Psoas muscle (tissue), 8 donors: ENCODE measurements around the gene ARFGEF3. TPM values are rescaled to one million over a fixed set of nuclear protein-coding genes. Genes with fewer than 3 reads are reported as not detected.

ENCODE experiments used
- ATAC-seq, 4 donors: fragments of 200-7000 bp; cut with Tn5 transposase; one replicate each; pipeline ENCODE4 v1.9.1; 2020; ENCODE audit warnings: moderate library complexity in 3 of 4, mild to moderate bottlenecking in 2 of 4
- DNase-seq, 2 donors: peaks; one replicate each; pipeline ENCODE4 v3.0.0-alpha.2; 2020
- H3K27ac ChIP-seq: fragments of 200-600 bp; one replicate; pipeline ENCODE4 v1.8.0; 2022
- H3K27me3 ChIP-seq, 3 donors: fragments of 200-600 bp in 1 of 3; one replicate each; pipeline versions ENCODE4 v1.6.1 to v1.8.0; 2013 to 2022; ENCODE audit warnings: low read length in 2 of 3, mild to moderate bottlenecking in 2 of 3, moderate library complexity in 1 of 3; ENCODE audit not compliant: insufficient read depth in 3 of 3
- H3K36me3 ChIP-seq, 2 donors: fragments of 200-600 bp in 1 of 2; one replicate each; pipeline versions ENCODE4 v1.6.1 to v1.8.0; 2013 to 2022; ENCODE audit warnings: low read depth in 1 of 2, mild to moderate bottlenecking in 1 of 2, moderate library complexity in 1 of 2; ENCODE audit not compliant: insufficient read depth in 1 of 2
- H3K4me1 ChIP-seq: fragments of 200-600 bp; one replicate; pipeline ENCODE4 v1.8.0; 2022
- H3K4me3 ChIP-seq: fragments of 200-600 bp; one replicate; pipeline ENCODE4 v1.8.0; 2022; ENCODE audit warnings: mild to moderate bottlenecking
- H3K9me3 ChIP-seq: fragments of 200-600 bp; one replicate; pipeline ENCODE4 v1.8.0; 2022
- WGBS, 3 donors: extraction: QIAGEN DNeasy Blood & Tissue Kit; methylation state at CpG; one replicate each; pipeline versions ENCODE4 v1.1.6 to v1.1.7; 2013; 5-methylcytosine and 5-hydroxymethylcytosine counted together
- intact Hi-C, 2 donors: fragments of 100-400 bp; cut with DNase I; formaldehyde crosslinking; loops; one replicate each; pipeline versions ENCODE4 v1.11.0 to v1.14.2; 2022
- polyA plus RNA-seq, 3 donors: library from polyadenylated mRNA; stranded (reverse); fragments of 200-250 nt; gene quantifications; one replicate each; pipeline ENCODE4 v1.2.3, GENCODE V29; 2013
- total RNA-seq, 4 donors: library from RNA; stranded (reverse); fragmentation: NEBNext Ultra II Directional in 2 of 4; extraction: Animal tissue kit (Norgen Biotek cat#: 25700) in 2 of 4; gene quantifications; one replicate each; pipeline versions ENCODE4 v1.2.1 to v1.2.4, GENCODE V29; 2021 to 2023
- TF ChIP-seq, protein P1 (sequence below): fragments of 200-600 bp; IDR thresholded peaks from one replicate; pipeline ENCODE4 v1.8.0; 2022; ENCODE audit warnings: antibody characterized with exemption
- donor health status: healthy with polysubstance abuse.
- donor health status: DM: no; HTN: no; CAD: no; lungs with moderate emphysema.
- donor health status: Bipolar disorder and iron deficiency.
- donor health status: healthy.
- donor health status: DM: yes; HTN: yes; CAD: no.
- donor health status: DM: no; HTN: no; CAD: no.
- donor health status: DM: no; HTN: no; CAD: no.
- donor health status: DM: yes; HTN: yes; CAD: no.

Gene ARFGEF3
- total and polyA plus RNA-seq, 7 donors: 0.20 to 18.4 (median 0.38) TPM

DNA sequence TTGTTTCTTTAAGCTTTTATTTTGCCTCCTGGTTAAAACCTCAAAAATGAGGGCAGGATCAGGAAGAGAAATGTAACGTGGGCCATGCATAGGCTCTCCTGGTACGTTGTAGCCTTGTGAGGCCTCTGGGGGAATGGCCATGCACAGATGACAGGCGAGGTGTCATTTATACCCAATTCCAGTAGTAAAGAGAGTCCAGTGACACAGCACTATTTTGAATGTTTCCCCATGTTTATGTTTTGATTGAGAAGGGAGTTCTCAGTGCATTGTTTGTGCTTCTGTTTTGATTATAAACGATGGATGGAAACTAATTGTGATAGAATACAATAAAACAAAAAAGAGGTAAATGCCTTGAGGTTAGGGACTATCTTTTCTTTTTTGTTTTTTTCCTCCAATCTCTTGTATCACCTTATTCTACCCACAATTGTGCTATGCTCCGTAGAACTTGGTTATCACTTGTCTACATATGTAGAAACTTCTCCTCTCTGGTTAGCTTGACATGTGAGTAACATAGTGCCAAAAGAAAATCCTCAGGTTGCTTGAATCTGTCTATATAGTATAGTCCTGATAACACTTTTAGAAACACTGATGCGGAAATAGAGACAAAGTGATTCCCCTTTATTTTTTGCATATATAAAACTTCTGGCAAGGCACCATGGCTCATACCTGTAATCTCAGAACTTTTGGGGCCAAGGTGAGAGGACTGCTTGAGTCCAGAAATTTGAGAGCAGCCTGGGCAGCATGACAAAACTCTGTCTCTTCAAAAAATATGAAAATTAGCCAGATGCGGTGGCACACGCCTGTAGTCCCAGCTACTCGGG, 209.1 kb downstream of the ARFGEF3 start:
- 64 to 72% (median 64%) methylated on average over 9 of the region's 9 CpGs for WGBS, 3 donors
- TF ChIP-seq, protein P1, sequence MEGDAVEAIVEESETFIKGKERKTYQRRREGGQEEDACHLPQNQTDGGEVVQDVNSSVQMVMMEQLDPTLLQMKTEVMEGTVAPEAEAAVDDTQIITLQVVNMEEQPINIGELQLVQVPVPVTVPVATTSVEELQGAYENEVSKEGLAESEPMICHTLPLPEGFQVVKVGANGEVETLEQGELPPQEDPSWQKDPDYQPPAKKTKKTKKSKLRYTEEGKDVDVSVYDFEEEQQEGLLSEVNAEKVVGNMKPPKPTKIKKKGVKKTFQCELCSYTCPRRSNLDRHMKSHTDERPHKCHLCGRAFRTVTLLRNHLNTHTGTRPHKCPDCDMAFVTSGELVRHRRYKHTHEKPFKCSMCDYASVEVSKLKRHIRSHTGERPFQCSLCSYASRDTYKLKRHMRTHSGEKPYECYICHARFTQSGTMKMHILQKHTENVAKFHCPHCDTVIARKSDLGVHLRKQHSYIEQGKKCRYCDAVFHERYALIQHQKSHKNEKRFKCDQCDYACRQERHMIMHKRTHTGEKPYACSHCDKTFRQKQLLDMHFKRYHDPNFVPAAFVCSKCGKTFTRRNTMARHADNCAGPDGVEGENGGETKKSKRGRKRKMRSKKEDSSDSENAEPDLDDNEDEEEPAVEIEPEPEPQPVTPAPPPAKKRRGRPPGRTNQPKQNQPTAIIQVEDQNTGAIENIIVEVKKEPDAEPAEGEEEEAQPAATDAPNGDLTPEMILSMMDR: no peak
- Histone ChIP-seq H3K27ac (no peak overlapping the region), H3K9me3 (no peaks in the 10 kb centered on the region), H3K4me1 (no peaks in the 10 kb centered on the region), H3K4me3 (no peak overlapping the region), H3K27me3 (no peaks in the 10 kb centered on the region), H3K36me3 (no peaks in the 10 kb centered on the region)
- ATAC-seq (no peak), DNase-seq (no peak)
- intact Hi-C loops: no loop called here

DNA sequence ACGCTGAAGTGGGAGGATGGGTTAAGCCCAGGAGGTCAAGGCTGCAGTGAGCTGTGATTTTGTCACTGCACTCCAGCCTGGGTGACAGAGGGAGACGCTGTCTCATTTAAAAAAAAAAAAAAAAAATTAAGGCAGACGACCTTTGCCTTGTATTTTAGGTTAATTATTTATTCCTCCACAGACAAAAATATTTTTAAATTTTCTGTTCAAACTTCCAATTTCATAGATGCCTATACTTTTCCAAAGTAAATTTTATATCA, 209.6 kb downstream of the ARFGEF3 start:
- Histone ChIP-seq H3K27ac (no peak overlapping the region), H3K9me3 (no peaks in the 10 kb centered on the region), H3K4me1 (no peaks in the 10 kb centered on the region), H3K4me3 (no peak overlapping the region), H3K27me3 (no peaks in the 10 kb centered on the region), H3K36me3 (no peaks in the 10 kb centered on the region)
- DNase-seq: no peak
- intact Hi-C loops: no loop called here
- no peak for ATAC-seq
- 47 to 52% (median 49%) methylated on average over 3 of the region's 3 CpGs for WGBS, 3 donors
- TF ChIP-seq, protein P1: no peak

DNA sequence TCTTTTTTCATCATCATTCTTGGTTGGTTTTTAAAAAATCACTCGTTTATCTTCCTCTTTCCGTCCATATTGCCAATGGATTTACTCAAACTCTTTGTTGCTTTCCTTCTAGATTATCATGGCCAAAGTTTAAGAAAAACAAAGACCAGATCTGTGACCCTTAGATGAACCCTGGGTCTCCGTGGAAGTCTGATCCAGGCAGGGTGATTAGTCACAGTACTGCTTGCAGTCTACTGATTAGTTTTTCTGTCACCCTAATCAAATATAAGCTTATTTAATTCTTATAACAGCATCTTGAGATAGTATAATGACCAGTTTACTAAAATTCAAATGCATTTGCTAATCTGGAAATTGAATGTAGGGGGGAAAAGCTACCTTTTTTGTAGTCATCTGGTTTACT, 210.0 kb downstream of the ARFGEF3 start:
- Histone ChIP-seq H3K9me3 (no peaks in the 10 kb centered on the region), H3K27ac (no peak overlapping the region), H3K4me3 (no peak overlapping the region), H3K27me3 (no peaks in the 10 kb centered on the region), H3K36me3 (no peaks in the 10 kb centered on the region), H3K4me1 (no peaks in the 10 kb centered on the region)
- TF ChIP-seq, protein P1: no peak
- no peak for ATAC-seq
- DNase-seq: no peak
- intact Hi-C loops: no loop called here
- 24 to 32% (median 28%) methylated on average over 3 of the region's 3 CpGs for WGBS, 3 donors

DNA sequence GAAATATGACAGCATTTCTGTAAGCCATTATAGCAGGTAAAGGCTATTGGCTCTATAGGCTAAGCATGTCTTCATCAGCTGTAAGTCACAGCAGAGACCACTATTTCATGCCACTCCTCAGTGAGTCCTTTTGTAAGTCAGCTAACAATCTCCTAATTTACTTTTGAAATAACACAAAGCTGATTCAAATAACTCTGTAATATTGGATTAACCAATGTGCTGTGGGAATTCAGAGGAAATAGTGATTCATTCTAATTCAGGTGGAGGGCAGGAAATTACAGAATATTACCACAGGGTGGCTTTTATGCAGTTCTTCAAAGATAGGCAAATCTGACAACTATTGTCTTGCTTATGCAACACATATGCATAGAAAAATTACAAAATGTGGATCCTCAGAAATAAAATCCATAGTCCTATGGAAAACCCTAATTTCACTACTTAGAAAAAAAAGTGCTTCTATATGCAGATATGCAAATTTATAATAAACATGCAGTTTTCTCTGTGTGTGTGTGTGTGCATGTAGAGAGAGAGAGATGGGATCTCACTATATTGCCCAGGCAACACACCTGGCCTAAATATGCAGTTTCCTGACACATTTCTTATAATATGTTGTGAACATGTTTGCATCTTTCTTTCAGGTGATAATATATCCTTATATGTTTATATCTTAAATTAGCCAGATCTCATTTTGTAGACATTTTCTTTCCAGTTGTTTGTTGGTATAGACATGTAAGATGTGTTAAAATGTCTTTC, 211.1 kb downstream of the ARFGEF3 start:
- TF ChIP-seq, protein P1: peak; percentile 12
- DNase-seq (no peak), ATAC-seq (no peak)
- Histone ChIP-seq H3K9me3 (no peaks in the 10 kb centered on the region), H3K27me3 (no peaks in the 10 kb centered on the region), H3K4me3 (no peak overlapping the region), H3K4me1 (no peaks in the 10 kb centered on the region), H3K27ac (no peak overlapping the region), H3K36me3 (no peaks in the 10 kb centered on the region)
- intact Hi-C loops: no loop called here
